ENCODE data around the gene FAM83B.

FAM83B gene

GRCh38 chr6:54981647-54982046, 135.1 kb downstream of the FAM83B start:
- DNase-seq: no peak

GRCh38 chr6:54987633-54988290, 141.2 kb downstream of the FAM83B start:
- DNase-seq: no peak

DNA sequence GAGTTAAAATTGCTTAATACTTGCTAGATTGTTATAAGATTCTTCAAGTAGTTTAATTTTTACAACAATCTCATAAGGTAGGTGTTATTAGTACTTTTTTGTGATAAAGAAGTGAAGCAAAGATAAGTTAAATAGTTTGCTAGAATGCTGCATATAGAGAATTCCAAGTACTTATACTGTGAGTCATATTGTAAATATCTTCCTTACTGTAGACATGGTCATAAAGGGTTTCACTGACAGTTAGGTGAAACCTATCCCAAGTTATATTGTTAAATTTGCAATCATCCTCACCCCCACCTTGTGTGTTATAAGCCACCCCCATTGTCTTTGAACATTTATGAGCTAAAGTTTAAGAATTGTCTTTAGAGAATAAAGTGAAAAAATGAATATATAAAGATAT, 142.0 kb downstream of the FAM83B start:
- DNase-seq: no peak

DNA sequence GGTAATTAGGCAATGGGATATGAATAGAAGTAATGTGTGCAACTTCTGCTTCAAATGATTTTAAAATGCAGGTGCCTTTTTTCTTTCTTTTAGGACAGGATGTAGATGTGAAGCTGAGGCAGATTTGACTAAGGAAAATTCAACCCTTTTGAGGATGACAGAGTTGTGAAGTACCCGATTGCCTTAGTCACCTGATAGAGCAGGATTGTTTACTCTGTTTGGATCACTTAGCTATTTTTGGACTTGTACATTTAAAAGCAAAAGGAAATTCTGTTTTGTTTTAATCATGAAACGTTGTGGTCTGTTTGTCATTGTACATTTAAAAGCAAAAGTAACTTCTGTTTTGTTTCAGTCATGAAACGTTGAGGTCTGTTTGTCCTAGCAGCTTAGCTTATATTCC, 143.4 kb downstream of the FAM83B start:
- DNase-seq: no peak

Measured in suppressor macrophage (primary cell).